Gastrocnemius medialis (tissue), 4 donors: ENCODE results near the gene DDIT3.

ENCODE experiments used
- POLR2A ChIP-seq, 2 donors: fragments of 450-650 bp; IDR thresholded peaks; one replicate each; pipeline ENCODE4 v1.6.1; 2017; ENCODE audit warnings: antibody characterized with exemption in 2 of 2, mild to moderate bottlenecking in 2 of 2, moderate library complexity in 2 of 2
- TF ChIP-seq, protein P1 (sequence below), 5 experiments: fragments of 450-650 bp in 3 of 5; fragments of 200-600 bp in 2 of 5; sonication (generic) in 2 of 5; IDR thresholded peaks in 4 of 5; conservative IDR thresholded peaks in 1 of 5; 1 replicate in 4 of 5; 2 replicates in 1 of 5; pipeline ENCODE4 v1.5.1; 2016 to 2019; ENCODE audit warnings: antibody characterized with exemption in 5 of 5, mild to moderate bottlenecking in 3 of 5, moderate library complexity in 3 of 5

DNA sequence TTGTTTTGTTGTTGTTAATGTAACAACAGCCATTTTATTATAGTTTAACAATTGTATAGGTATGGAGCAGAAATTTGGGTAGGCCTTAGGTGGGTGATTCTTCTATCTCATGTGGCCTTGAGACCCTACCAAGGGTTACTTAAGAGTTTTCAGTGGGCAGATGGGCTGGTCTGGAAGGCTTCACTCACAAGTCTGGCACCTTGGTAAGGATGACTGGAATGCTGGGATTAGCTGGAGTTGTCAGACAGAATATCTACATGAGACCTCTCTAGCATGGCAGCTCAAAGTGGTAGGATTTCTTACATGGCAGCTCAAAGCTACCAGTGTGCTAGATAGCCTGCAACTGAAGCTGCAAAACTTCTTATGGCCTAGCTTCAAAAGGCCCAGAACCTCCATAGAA is 34.6 kb downstream of the DDIT3 start:
- no peak for TF ChIP-seq POLR2A (IDR thresholded peaks at IDR 0.05)
- TF ChIP-seq, protein P1, sequence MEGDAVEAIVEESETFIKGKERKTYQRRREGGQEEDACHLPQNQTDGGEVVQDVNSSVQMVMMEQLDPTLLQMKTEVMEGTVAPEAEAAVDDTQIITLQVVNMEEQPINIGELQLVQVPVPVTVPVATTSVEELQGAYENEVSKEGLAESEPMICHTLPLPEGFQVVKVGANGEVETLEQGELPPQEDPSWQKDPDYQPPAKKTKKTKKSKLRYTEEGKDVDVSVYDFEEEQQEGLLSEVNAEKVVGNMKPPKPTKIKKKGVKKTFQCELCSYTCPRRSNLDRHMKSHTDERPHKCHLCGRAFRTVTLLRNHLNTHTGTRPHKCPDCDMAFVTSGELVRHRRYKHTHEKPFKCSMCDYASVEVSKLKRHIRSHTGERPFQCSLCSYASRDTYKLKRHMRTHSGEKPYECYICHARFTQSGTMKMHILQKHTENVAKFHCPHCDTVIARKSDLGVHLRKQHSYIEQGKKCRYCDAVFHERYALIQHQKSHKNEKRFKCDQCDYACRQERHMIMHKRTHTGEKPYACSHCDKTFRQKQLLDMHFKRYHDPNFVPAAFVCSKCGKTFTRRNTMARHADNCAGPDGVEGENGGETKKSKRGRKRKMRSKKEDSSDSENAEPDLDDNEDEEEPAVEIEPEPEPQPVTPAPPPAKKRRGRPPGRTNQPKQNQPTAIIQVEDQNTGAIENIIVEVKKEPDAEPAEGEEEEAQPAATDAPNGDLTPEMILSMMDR (IDR thresholded peaks at IDR 0.05 in 4 of 5, conservative IDR thresholded peaks at IDR 0.05 in 1 of 5), result no peak
